PFSK-1 (cell line): ENCODE results near the gene SLC39A10.

Source experiments
- POLR2AphosphoS5 ChIP-seq: IDR thresholded peaks from 2 replicates; pipeline ENCODE4 v1.6.1; 2012; ENCODE audit warnings: low read depth, mild to moderate bottlenecking, control low read depth, low read length, moderate library complexity
- TAF1 ChIP-seq: IDR thresholded peaks from 2 replicates; pipeline ENCODE4 v1.6.1; 2012; ENCODE audit warnings: low read length, control low read depth, borderline replicate concordance; ENCODE audit not compliant: insufficient read depth

DNA sequence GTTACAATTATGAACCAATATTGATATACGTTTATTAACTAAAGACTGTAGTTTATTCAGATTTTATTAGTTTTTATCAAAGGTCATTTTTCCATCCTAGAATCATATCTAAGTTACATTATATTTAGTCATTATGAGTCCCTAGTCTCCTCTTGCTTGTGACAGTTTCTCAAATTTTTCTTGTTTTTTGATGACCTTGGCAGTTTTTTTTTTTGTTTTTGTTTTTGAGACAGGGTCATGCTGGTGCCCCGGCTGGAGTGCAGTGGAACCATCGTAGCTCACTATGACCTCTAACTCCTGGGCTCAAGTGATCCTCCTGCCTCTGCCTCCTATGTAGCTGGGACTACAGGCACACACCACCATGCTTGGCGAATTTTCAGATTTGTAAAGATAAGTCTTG, 18.3 kb upstream of the SLC39A10 start:
- TF ChIP-seq POLR2AphosphoS5: no peak
- TF ChIP-seq TAF1: no peak
